ENCODE results near the gene CAPN9.
"Not testable (repeated sequence)": the region's sequence is repeated elsewhere in the genome, so short reads cannot be mapped to it uniquely, and the experiment has no call there.

Gene CAPN9

DNA sequence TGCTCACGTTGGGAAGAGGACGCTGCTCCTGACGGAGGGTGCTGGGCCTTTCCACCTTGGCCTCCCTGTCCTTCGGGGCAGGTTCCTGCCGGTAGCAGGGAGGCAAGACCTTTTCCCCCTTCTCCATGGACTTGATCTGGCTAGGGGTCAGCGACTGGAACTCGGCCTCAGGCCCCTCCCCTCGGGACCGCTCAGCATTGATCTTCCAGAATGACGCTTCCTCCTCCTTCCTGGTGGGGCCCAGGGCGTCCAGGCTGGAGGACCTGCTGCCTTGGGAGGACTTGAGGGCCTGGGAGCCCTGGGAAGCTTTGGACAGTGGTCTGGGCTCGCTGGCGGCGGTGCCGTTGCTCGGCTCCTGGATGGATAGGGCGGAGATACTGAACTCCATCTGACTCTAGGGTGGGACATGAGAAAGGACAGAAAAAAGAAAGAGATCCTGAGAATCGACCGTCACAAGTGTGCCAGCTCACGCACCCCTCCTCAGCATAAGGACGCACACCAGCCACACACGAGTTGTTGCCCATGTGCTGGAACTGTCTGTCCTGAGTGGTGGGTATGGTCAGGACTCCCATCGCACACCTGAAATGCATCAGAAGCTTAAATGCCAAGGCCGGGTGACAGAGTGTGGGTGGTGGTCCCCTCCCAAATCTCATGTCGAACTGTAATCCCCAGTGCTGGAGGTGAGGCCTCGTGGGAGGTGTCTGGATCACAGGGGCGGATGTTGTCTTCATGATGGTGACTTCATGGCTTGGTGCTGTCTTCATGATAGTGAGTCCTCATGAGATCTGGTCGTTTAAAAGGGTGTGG is 96.5 kb downstream of the CAPN9 start:
- Mint-ChIP-seq H3K27ac (no peak overlapping the region), H3K36me3 (peaks cover 30% of the 10 kb centered on the region), H3K27me3 (no peaks in the 10 kb centered on the region), H3K9me3 (ENCODE audit: low read depth) (no peaks in the 10 kb centered on the region), H3K4me3 (no peak overlapping the region), H3K4me1 (ENCODE audit: low read depth) (no peaks in the 10 kb centered on the region)

DNA sequence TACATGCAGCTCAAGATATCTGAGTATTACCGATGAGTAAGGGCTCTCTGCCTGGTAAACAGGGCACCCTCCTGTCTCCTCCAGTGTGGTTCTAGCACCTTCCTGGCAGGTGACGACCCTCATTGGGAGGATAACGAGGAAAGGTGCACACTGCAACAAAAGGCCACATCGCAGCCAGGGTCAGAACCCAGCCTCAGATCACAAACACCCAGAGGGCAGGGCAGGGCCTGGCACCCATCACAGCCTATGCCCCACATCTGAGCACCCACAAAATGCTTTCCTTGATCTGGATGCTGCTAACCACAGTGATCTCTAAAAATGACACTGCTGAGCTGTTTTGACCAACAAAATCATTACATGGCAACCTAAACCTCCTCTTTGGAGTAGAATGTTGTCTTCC is 97.4 kb downstream of the CAPN9 start:
- Mint-ChIP-seq H3K27ac (no peak overlapping the region), H3K4me1 (ENCODE audit: low read depth) (no peaks in the 10 kb centered on the region), H3K4me3 (no peak overlapping the region), H3K27me3 (no peaks in the 10 kb centered on the region), H3K9me3 (ENCODE audit: low read depth) (no peaks in the 10 kb centered on the region), H3K36me3 (peaks cover 24% of the 10 kb centered on the region)

DNA sequence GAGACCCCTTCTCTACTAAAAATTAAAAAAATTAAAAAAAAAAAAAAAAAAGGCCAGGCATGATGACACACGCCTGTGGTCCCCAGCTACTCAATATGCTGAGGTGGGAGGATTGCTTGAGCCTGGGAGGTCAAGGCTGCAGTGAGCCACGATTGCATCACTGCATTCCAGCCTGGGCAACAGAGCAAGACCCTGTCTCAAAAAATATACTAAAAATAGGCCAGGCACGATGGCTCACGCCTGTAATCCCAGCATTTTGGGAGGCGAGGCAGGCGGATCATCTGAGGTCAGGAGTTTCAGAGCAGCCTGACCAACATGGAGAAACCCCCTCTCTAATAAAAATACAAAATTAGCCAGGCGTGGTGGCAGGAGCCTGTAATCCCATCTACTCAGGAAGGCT is 98.0 kb downstream of the CAPN9 start:
- H3K27me3 Mint-ChIP-seq; H3K9me3 Mint-ChIP-seq (ENCODE audit: low read depth); H3K4me3 Mint-ChIP-seq; H3K4me1 Mint-ChIP-seq (ENCODE audit: low read depth); H3K27ac Mint-ChIP-seq: not testable (repeated sequence)
- H3K36me3 Mint-ChIP-seq = peaks cover 18% of the 10 kb centered on the region

DNA sequence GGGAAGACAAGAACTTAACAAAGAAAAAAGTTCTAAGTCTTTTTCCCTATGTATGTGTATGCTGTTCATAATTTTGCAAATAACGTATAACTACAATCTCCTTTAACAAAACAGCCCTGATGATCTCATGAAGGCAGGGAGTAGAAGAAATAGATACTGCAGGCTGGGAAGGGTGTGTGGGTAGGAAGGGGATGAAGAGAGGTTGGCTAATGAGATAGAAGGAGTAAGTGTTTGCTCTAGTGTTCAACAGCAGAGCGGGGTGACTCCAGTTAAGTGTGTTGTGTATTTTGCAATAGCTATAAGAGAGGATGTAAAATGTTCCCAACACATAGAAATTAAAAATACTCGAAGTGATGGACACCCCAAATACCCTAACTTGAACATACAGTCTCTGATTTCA is 101.0 kb downstream of the CAPN9 start:
- Mint-ChIP-seq H3K27ac (no peak overlapping the region), H3K4me3 (no peak overlapping the region), H3K9me3 (ENCODE audit: low read depth) (no peaks in the 10 kb centered on the region), H3K27me3 (no peaks in the 10 kb centered on the region), H3K36me3 (peaks cover 15% of the 10 kb centered on the region), H3K4me1 (ENCODE audit: low read depth) (no peaks in the 10 kb centered on the region)

DNA sequence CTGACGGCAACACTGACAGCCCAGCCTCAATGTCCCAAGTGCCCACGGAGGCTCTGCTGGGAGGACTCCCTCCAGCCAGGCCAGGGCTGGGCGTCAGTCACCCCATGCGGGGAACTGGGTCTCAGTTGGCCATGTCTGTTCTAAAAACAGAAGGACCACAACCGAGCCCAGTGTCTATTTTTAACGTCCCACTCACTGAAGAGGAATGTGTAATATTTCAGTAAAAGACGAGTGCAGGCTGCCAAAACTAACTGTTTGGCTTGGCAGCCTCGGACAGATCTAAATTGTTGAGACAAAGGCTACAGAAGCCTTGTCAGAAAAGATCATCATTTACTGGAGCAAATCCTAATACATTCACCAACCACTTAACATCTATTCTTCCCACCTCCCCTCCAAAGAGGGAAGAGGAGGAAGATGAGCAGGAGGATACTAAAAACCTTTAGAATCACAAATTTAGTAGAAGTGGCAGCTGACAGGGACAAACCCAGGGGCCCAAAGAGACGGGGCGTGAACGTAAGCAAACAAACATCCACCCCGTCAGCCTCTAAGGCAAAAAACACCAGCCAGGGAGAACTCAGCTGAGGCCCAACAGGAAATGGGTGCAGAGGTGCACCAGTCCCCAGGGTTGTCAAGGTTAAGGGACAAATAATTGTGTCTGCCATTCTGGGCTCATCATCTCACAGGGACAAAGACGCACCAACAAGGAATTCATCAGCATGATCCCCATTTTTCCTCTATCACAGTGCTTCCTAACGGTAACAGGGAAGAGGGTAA is 102.5 kb downstream of the CAPN9 start:
- Mint-ChIP-seq H3K36me3 (peaks cover 9% of the 10 kb centered on the region), H3K27me3 (no peaks in the 10 kb centered on the region), H3K4me1 (ENCODE audit: low read depth) (no peaks in the 10 kb centered on the region), H3K27ac (no peak overlapping the region), H3K4me3 (no peak overlapping the region), H3K9me3 (ENCODE audit: low read depth) (no peaks in the 10 kb centered on the region)

DNA sequence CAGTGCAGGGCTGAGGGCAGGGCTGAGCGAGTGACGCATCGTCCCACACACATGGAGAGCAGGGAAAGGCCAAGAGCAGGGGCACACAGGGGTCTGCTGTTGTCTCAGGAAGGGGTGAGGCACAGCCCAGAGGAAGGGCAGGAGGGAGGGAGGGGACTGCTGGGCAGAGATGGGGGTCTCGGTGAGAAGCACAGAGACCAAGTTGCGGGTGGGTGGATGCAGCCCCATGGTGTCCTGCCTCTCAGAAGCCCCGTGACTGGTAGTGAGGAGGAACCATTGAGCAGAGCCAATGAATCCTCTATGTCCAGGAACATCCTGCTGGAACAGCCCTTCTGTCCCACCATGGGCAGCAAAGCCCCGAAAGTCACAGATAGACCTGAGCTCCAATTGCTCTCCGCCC is 103.4 kb downstream of the CAPN9 start:
- Mint-ChIP-seq H3K4me1 (ENCODE audit: low read depth) (no peaks in the 10 kb centered on the region), H3K27me3 (no peaks in the 10 kb centered on the region)

DNA sequence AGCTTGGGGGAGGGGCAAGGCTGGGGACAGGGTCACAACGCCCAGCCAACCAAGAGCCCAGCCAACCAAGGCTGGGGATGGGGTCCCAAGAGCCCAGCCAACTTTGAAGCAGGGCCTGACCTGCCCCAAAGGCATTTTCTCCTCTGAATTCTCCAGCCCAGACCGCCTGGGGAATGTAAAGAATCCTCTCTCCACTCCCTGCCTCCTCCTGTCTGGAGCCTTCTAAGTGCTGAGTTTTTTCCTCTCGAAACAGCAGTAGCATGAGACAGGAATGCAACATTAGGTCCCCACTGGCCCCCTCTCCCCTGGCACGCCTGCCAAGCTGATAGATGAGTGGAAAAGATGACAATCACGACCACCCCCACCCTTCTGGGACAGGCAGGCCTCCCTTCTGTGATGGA is 104.1 kb downstream of the CAPN9 start:
- Mint-ChIP-seq H3K4me1 (ENCODE audit: low read depth) (no peaks in the 10 kb centered on the region), H3K27me3 (no peaks in the 10 kb centered on the region), H3K36me3 (peaks cover 18% of the 10 kb centered on the region), H3K27ac (no peak overlapping the region), H3K9me3 (ENCODE audit: low read depth) (no peaks in the 10 kb centered on the region), H3K4me3 (no peak overlapping the region)

More for the DNA sequence above, 103.4 kb downstream of the CAPN9 start:
- Mint-ChIP-seq H3K4me3 (no peak overlapping the region), H3K9me3 (ENCODE audit: low read depth) (no peaks in the 10 kb centered on the region), H3K36me3 (peaks cover 16% of the 10 kb centered on the region), H3K27ac (no peak overlapping the region)

Data from activated naive CD8-positive, alpha-beta T cell (primary cell).